Measurements from ENCODE around the gene CLDN6. TPM values are rescaled to one million over a fixed set of nuclear protein-coding genes. Genes with fewer than 3 reads are reported as not detected.
A peak's percentile ranks its signal among the peaks of the same experiment; 100 is the strongest.

CLDN6 gene
- total and polyA plus RNA-seq, 3 donors from 2014 or later, result 0.55 to 0.74 (median 0.70) TPM

- WGBS, 2 donors, result 85 to 94% methylated on average over 8 of the region's 8 CpGs
- no peak for DNase-seq
- TF ChIP-seq POLR2A (IDR thresholded peaks at IDR 0.05), result no peak
- TF ChIP-seq CTCF (IDR thresholded peaks at IDR 0.05), result no peak
- intact Hi-C loops (cut with DNase I; ENCODE audit: low total_unique reads), result no loop called here
- H3K36me3 ChIP-seq (ENCODE audit: low read depth, missing control alignments), result no peaks in the 10 kb centered on the region
- H3K9me3 ChIP-seq, result no peaks in the 10 kb centered on the region
- H3K4me3 ChIP-seq, result no peak overlapping the region
- H3K27me3 ChIP-seq, result no peaks in the 10 kb centered on the region
- H3K4me1 ChIP-seq, result peaks cover 20% of the 10 kb centered on the region
- H3K27ac ChIP-seq, result no peak overlapping the region
Measured at GRCh38 chr16:3063625-3064386, 45.8 kb upstream of the CLDN6 start.

GRCh38 chr16:3062553-3062952 lies 44.6 kb upstream of the CLDN6 start:
- peaks cover 27% of the 10 kb centered on the region for H3K4me1 ChIP-seq
- peak overlapping the region in 1 of 2 donors; percentile 54 for H3K27ac ChIP-seq
- H3K36me3 ChIP-seq (ENCODE audit: low read depth, missing control alignments), result no peaks in the 10 kb centered on the region
- intact Hi-C loops (cut with DNase I; ENCODE audit: low total_unique reads), result no loop called here
- 57 to 73% methylated on average over 6 of the region's 6 CpGs for WGBS, 2 donors
- no peaks in the 10 kb centered on the region for H3K9me3 ChIP-seq
- no peak for DNase-seq
- H3K4me3 ChIP-seq, result no peak overlapping the region
- H3K27me3 ChIP-seq, result no peaks in the 10 kb centered on the region
- TF ChIP-seq POLR2A (IDR thresholded peaks at IDR 0.05), result no peak

- no peak overlapping the region for H3K27ac ChIP-seq
- no peak for TF ChIP-seq POLR2A (IDR thresholded peaks at IDR 0.05)
- no peak for TF ChIP-seq CTCF (IDR thresholded peaks at IDR 0.05)
Measured at GRCh38 chr16:3060339-3061127, 42.5 kb upstream of the CLDN6 start.

GRCh38 chr16:3059723-3060242 lies 41.8 kb upstream of the CLDN6 start:
- H3K27ac ChIP-seq, result peak overlapping the region; percentile 43 to 58
- no peak for TF ChIP-seq CTCF (IDR thresholded peaks at IDR 0.05)
- no peak for TF ChIP-seq POLR2A (IDR thresholded peaks at IDR 0.05)

More at GRCh38 chr16:3060339-3061127, 42.5 kb upstream of the CLDN6 start:
- DNase-seq, result no peak
- H3K4me3 ChIP-seq, result no peak overlapping the region
- intact Hi-C loops (cut with DNase I; ENCODE audit: low total_unique reads), result no loop called here
- WGBS, 2 donors, result 78 to 86% methylated on average over 14 of the region's 14 CpGs
- H3K27me3 ChIP-seq, result no peaks in the 10 kb centered on the region
- H3K9me3 ChIP-seq, result no peaks in the 10 kb centered on the region
- H3K36me3 ChIP-seq (ENCODE audit: low read depth, missing control alignments), result no peaks in the 10 kb centered on the region
- H3K4me1 ChIP-seq, result peaks cover 23% of the 10 kb centered on the region

More at GRCh38 chr16:3059723-3060242, 41.8 kb upstream of the CLDN6 start:
- no peaks in the 10 kb centered on the region for H3K27me3 ChIP-seq
- H3K4me1 ChIP-seq, result peaks cover 16% of the 10 kb centered on the region
- 34 to 38% methylated on average over 9 of the region's 9 CpGs for WGBS, 2 donors
- peak overlapping the region; percentile 69 to 72 for H3K4me3 ChIP-seq
- H3K9me3 ChIP-seq, result no peaks in the 10 kb centered on the region
- DNase-seq, result no peak
- H3K36me3 ChIP-seq (ENCODE audit: low read depth, missing control alignments), result no peaks in the 10 kb centered on the region
- intact Hi-C loops (cut with DNase I; ENCODE audit: low total_unique reads), result loop anchor here (5.0 kb wide), 1 partner anchor 68 kb away; no protein-coding TSS in a partner anchor

Measured in testis (tissue), 3 donors.